GM21717 (cell line): Measurements from ENCODE around the gene ABAT.
"Not testable (repeated sequence)": the region's sequence is repeated elsewhere in the genome, so short reads cannot be mapped to it uniquely, and the experiment has no call there.

Experiments
- ATAC-seq: cut with Tn5 transposase; IDR thresholded peaks from one replicate; pipeline ENCODE4 v1.9.1; 2021; ENCODE audit warnings: mild to moderate bottlenecking, moderate library complexity; ENCODE audit not compliant: unreplicated experiment

ABAT gene

DNA sequence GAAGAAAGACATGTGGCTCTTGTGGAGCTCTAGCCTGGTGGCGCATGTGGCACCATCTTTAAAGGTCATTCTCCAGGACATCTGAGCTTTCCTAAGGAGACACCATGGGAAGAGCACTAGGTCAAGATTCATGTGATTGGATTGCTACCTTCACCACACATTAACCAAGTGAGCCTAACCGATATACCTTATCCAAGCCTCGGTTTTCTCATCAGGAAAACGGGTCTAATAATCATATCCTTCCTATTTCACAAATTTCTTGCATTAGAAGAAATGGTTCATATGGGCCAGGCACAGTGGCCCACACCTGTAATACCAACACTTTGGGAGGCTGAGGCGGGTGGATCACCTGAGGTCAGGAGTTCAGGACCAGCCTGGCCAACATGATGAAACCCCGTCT is 64.7 kb downstream of the ABAT start:
- no peak for ATAC-seq

DNA sequence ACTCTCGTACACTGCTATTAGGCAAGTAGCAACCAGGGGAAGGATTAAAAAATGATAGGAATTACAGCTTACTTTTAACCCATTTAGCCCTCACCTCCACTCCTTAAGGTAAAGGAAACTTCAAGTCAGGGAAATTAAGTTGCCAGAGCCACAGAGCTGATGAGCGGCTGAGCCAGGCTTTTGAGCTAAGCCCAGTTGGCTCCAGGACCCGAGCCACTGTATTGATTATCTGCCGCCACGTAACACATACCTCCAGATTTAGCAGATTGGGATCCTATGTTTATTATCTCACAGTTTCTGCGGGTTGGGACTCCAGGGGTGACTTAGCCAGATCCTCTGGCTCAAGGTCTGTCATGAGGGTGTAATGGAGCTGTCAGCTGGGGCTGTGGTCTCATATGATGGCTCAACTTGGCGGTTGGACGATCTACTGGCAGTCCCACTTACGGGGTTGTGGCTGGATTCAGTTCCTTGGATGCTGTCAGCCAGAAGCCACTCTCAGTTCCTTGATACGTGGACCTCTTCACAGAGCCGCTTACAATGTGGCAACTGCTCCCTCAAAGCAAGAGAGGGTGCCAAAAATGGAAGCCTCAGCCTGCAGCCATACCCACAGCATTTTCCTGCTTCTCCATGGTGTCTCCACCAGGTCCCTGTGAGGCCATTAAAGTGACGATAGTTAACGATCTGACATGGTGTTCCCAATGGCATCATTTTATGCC is 65.7 kb downstream of the ABAT start:
- ATAC-seq = no peak

DNA sequence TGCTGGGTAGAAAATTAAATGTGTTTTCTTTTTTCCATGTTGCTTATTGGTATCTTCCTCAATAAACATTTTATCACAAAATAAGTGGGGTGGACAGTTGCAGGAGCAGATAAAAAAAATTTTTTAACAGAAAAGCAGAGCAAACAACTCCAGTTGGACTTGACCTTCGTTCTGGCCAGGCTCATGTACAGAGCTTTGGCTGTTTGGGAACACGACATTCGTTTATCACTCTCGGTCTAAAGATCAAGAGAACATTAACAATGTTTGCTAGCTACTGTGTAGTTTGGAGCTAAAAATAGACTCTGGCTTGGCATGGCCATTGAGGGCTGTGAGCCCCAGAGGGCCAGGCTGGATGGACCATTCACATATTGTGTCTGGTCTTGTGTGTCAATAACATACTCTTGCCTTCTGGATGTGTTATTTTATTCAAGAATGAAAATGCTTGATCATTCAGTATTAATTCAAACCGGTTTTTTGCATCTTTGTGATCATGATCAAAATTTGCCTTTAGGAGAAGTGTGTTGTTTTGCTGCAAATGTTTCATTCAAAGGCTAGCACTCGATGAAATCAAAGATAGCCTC is 66.4 kb downstream of the ABAT start:
- no peak for ATAC-seq

DNA sequence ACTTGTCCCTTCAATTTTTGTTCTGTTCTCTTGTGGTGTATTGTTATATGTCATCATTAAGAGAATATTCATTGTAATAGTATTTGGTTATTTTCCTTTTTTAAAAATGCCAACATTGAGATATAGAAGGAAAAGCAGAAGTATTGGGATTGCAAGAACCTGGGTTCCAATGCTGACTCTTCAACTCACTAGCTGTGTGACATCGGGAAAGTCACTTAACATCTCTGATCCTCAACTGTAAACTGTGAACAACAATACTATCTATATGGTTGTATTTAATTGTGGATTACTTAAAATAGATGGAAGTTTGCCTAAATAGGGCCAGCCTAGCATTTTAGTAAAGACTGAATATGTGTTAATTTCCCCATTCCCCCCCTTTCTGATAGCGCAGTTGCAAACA is 67.2 kb downstream of the ABAT start:
- ATAC-seq = no peak

DNA sequence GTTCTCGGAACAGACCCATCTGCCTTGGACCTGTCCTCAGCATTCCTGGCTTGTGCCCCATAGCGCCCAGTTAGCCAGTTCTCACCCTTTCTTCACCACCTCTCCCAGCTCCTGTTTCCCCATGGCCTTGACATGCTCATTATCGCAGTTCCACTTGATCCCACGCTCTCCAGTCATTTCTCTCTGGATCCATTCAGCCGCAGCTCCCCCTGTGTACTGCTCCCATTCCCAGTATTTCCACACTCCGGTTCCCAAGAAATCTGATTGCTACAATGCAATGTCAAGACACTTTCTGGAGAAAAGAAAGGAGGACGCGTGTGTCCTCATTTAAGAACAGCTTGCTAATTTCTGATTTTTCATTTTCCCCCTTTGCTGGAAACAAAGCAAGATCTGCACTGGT is 67.7 kb downstream of the ABAT start:
- ATAC-seq = no peak

DNA sequence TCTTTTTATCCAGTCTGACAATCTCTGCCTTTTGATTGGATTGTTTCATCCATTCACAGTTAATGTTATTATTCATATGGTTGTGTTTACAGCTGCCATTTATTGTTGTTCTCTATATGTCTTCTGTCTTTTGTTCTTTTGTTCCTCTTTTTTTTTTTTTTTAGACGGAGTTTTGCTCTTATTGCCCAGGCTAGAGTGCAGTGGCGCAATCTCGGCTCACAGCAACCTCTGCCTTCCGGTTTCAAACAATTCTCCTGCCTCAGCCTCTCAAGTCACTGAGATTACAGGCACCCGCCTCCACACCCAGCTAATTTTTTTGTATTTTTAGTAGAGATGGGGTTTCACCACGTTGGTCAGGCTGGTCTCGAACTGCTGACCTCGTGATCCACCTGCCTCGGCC is 74.5 kb downstream of the ABAT start:
- ATAC-seq = not testable (repeated sequence)

DNA sequence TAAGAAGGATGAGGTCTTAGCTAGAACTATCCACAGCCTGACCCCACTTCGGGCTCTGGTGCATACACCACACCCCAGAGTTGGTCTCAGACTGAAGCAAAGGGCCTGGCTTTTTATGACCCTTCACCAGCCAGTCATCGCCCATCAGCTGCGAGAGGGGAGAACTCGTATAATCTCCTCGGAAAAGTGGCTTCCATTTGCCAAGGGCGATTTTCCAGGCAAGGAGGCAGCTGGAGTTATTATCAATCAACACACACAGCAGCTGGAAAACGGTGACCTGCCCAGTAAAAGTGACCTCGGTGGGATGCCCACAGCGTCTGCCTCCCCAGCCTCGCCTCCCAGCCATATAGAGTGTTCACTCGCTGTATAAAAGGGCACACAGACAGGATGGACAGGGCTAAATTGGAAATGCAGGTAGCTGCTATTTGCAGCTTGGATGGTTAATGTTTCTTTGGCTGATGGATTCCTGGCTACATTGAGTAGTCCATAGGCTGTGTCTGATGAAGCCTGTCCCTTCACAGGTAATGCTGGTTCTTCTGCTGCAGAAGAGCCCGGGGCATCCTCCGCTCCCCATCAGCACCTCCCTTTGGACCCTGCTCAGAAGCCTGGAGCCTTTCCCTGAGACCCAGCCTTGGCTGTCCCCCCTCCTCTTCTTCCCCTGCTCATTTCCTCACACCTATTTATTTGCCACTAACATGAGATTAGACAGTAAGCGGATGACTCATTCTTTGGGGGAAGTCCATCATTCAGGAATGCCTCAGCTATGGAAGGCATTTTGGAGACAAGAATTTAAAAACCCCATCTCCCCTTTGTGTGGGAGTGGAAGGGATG is 77.3 kb downstream of the ABAT start:
- ATAC-seq = no peak

DNA sequence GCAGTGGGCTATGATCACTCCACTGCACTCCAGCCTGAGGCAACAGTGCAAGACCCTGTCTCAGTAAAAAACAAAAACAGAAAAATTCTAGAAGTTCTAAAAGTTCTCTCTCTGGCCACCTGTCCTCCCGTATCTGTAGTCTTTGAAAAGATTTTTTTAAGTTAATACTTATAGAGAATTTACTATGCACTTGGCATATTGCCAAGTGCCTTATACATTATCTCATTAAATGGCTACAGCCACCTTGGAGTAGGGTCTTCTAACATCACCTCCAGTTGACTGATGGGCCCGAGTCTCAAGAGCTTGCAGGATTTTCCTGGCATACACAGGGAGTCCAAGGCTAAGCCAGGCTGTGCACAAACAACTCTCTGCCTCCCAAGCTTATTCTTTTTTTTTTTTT is 78.3 kb downstream of the ABAT start:
- ATAC-seq = no peak

DNA sequence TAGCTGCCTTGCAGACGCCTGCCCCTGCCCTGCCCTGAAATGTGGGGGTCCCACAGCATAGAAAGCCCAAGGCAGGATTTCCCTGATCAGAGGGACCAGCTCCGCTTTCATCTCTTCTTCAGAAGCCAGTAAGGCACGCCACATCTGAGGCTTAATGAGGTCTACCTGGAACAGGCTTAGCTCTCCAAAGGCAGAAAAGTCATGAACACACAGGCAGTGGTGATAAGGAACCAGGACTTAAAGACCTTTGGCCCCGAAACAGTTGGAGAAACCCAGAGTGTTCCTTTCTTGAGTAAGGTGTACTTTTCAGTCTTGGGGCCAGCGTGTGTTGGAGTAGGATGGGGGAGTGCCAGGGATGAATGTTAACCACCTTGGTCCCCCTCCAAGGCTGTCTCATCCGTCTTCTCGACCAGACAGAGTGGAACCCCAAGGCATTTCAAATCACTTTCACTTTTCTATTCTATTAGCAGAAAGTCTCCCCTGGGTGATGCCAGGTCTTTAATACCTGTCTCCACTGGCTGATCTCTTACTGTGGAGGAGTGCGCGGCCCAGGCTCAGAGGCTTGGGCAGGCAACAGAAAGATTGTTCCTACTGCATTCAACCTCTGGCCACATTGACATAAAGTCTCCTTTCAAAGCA is 79.1 kb downstream of the ABAT start:
- no peak for ATAC-seq

DNA sequence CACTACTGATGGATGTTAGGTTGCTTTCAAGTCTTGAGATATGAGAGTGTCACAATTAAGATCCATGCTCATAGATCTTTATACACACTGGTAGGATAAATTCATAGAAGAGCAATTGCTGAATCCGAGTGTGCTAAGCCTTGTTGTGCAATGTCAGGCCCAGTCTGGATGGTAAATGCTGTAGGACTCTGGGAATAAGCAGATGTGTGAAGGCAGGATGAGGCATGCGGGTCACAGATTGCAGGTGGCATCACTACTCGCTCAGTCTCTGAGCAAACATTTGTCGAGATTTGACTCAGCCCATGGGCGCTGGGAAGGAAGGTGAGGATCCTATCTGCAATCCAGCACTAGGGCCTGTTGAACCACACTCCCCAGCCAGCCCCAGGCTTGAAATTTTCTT is 82.3 kb downstream of the ABAT start:
- no peak for ATAC-seq

DNA sequence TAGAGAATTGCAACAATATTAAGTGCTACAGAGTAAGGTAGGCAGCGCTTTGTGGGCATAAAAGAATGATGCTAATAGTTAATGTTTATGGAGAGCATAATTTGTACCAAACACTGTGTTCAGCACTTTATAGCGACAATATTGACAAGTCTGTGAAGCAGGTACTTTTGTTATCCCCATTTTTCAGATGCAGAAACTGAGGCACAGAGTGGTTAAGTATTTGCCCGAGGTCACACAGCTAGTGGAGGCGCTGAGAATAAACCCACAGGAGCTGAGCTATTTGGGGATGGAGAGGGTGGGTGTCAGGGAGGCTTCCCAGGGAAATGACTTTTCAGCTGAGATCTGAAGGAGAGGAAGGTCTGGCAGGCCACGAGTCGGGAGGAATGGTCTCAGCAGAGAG is 83.6 kb downstream of the ABAT start:
- ATAC-seq = no peak

DNA sequence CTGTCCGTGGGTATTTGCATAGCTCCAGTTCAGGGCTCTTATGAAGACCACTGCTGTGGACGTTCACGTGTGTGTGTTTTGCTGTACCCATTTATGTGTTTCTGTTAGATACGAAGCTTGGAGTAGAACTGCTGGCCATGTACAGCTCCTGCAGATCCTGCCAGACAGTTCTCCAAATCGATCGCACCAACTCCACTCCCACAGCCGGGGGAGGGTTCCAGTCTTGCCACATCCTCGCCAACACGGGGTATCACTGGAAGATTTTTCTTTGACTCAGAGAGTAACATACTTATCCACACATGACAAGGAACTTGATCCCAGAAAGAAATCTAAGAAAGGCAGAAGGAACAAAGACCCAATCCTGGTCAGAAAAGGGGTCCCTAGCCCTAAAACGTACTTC is 85.6 kb downstream of the ABAT start:
- ATAC-seq = no peak

DNA sequence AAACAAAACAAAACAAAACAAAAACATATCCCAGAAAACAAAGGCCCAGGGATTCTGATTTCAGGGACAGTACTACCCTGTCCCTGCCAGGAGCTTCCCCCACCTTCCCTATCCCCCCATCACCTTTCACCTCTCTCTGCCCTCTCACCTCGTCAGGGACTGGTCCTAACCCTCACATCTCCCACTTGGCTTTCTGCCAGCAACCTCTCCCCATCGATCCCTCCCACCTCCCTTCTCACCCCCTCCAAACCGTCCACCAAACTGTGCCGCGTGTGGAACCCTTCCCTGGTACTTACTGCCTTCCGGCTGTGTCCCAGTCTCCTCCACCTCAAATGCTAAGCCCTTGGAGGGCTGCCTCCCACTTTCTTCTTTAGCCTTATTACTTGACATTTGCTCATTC is 86.7 kb downstream of the ABAT start:
- no peak for ATAC-seq

DNA sequence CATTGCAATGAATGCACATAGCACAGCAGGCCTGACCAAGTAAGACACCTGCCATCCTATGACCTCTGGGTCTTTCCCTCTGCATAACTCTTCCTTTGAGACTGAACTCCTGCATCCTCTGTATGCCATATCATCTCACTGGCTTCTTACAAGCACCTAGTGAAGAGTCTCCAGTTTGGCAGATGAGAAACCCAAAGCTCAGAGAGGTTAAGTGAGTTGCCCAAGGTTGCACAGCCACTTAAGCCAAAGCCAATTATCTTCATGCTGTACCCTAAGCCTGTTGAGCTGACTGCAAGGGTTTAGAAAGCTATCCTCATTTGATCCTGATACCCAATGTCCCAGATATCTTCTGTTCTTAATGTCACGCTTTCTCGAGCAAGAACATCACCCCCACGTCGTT is 87.8 kb downstream of the ABAT start:
- ATAC-seq = no peak

DNA sequence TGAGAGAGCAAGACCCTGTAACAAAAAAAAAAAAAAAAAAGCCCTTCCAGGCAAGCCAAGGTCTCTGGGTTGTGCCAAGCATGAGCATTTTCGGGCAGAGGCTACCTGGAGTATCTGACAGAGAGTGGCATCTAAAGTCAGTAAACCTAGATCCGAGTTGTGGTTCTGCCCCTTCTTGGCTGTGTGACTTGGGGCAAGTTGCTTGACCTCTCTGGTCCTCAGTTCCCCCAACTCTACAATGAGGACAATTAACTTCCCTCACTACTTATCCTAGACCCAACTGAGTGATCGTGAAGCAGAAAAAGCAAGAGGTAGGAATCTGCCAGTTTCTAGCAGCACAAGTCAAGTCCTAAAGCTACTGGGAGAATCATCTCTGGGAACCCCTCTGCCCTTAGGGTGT is 88.7 kb downstream of the ABAT start:
- ATAC-seq = no peak

DNA sequence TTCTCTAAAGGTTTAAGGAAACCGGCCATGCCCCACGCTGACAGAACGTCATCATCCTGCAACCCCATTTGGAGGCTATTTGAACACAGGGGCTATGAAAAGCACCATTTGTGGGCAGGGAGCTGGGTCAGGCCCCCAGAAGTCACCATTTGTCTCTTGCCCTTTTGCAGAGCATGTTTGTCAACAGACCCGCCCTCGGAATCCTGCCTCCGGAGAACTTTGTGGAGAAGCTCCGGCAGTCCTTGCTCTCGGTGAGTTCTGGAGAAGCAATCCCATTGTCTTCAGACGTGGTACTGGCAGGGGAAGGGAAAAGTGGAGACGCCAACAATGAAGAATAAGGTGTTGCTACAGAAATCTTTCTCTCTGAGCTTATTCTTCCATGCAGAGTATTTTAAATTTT is 89.5 kb downstream of the ABAT start:
- no peak for ATAC-seq

DNA sequence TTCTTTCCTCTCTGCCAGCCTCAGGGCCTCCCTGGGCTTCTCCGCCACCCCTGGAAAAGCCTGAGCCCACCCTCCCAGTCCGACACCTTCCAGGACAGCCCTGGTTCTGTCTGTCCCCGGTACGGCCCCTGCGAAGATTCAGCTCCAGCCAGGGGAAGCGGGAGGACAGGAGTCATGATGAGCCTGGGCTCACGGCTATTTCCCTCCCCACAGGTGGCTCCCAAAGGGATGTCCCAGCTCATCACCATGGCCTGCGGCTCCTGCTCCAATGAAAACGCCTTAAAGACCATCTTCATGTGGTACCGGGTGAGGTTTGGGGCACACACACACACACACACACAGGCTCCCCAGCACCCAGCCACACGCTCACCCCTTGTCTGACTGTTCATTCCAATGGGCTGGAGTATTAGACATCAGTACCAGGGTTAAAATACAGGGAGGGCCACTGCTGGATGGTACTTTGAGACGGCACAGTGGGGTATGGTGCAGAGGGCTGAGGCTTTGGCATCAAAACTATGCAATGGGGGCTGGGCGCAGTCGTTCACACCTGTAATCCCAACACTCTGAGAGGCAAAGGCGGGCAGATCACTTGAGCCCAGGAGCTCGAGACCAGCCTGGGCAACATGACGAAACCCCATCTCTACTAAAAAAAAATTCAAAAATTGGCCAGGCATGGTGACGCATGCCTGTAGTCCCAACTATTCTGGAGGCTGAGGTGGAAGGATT is 90.3 kb downstream of the ABAT start:
- ATAC-seq = no peak

DNA sequence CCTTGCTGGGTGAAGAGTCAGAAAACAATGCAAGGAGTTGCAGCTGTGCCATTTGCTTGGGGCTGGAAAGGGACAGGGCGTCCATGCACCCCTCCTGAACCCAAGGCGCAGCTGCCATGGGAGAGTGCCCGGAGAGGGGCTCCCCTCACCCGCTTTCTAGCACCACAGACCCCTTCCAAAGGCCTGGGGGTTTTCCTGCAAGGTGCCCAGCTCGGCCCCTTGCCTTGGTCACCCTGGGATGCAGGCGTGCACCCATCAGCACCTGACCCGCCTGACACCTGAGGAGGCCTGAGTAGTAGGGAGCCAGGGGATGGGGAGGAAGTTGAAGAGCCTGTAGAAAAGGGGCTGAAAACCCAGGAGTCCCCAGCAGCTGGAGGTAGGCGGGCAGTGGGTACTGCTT is 92.8 kb downstream of the ABAT start:
- no peak for ATAC-seq

DNA sequence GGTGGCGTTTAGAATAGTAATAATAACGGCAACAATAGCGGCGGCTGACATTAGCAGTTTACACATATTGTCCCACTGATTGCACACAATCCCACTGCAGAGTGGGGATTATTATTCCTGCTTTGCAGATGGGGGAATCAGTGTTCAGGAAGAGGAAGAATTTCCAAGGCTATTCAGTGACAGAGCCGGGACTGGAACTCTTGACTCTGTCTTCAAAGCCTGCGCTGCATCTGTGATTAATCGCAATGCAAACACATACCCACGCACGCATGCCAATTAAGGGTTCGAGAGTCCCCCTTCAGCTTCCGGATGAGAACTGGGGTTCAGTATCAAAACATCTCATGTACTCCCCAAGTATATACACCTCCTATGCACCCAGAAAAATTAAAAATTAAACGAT is 93.9 kb downstream of the ABAT start:
- ATAC-seq = no peak

DNA sequence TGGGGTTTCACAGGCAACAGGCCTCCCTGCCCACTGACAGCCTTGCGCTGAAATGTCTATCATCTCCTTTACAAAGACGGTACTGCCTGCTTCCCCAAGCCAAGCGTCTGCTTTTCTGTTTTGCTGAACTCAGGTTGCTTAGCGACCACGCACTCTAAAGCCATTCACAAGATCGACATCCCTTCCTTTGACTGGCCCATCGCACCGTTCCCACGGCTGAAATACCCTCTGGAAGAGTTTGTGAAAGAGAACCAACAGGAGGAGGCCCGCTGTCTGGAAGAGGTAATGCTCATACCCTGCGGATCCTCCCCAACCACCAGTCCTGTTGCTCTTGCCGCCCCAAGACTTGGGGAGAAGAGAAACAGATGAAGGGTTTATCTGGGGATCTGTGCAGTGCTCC is 94.3 kb downstream of the ABAT start:
- no peak for ATAC-seq

DNA sequence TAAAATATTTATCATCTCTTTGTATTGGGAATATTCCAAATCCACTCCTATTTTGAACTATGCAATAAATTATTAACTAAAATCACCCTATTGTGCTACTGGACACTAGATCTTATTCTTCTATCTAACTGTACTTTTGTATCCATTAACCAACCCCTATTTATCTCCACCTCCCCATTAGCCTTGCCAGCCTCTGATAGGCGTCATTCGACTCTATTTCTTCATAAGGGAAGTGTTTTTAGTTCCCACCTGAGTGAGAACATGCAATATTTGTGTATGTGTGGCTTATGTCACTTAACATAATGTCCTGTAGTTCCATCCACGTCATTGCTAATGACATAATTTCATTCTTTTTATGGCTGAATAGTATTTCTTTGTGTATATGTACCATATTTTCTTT is 99.1 kb downstream of the ABAT start:
- no peak for ATAC-seq
